Stimulated activated CD4-positive, alpha-beta T cell treated with anti-CD3 and anti-CD28 coated beads, Interleukin-12 subunit alpha, Interleukin-12 subunit beta, amount 100 ng/mL, for 24 hours (primary cell): ENCODE results near the gene PRKAR1A.
"Not testable (repeated sequence)": the region's sequence is repeated elsewhere in the genome, so short reads cannot be mapped to it uniquely, and the experiment has no call there.

Source experiments
- DNase-seq, 2 experiments: peaks; one replicate each; pipeline ENCODE4 v3.0.0-alpha.2; 2020; ENCODE audit warnings: low read depth in 2 of 2

PRKAR1A gene

GRCh38 chr17:68511671-68512246 is 471 bp upstream of the PRKAR1A start:
- DNase-seq: peak; percentile 39 to 57

GRCh38 chr17:68512960-68513474 is 787 bp downstream of the PRKAR1A start:
- DNase-seq: no peak

- DNase-seq: no peak
Observed at GRCh38 chr17:68513932-68514331, 1.7 kb downstream of the PRKAR1A start.

GRCh38 chr17:68514831-68515635 is 2.8 kb downstream of the PRKAR1A start:
- no peak for DNase-seq

- DNase-seq: no peak
Observed at GRCh38 chr17:68516732-68517131, 4.5 kb downstream of the PRKAR1A start.

GRCh38 chr17:68517605-68518004 is 5.4 kb downstream of the PRKAR1A start:
- not testable (repeated sequence) for DNase-seq

- no peak for DNase-seq
Observed at GRCh38 chr17:68518063-68518815, 6.0 kb downstream of the PRKAR1A start.

GRCh38 chr17:68519051-68519450 is 6.8 kb downstream of the PRKAR1A start:
- DNase-seq: not testable (repeated sequence)

- DNase-seq: no peak
Observed at GRCh38 chr17:68519911-68520310, 7.7 kb downstream of the PRKAR1A start.

GRCh38 chr17:68522266-68522665 is 10.0 kb downstream of the PRKAR1A start:
- no peak for DNase-seq

GRCh38 chr17:68526548-68526947 is 14.3 kb downstream of the PRKAR1A start:
- no peak for DNase-seq

- DNase-seq: no peak
Observed at GRCh38 chr17:68527314-68527713, 15.1 kb downstream of the PRKAR1A start.

GRCh38 chr17:68531252-68531651 is 19.0 kb downstream of the PRKAR1A start:
- DNase-seq: no peak

GRCh38 chr17:68532826-68533225 is 20.6 kb downstream of the PRKAR1A start:
- no peak for DNase-seq

- DNase-seq: no peak
Observed at GRCh38 chr17:68533887-68534694, 21.9 kb downstream of the PRKAR1A start.

GRCh38 chr17:68534695-68535088 is 22.5 kb downstream of the PRKAR1A start:
- DNase-seq: no peak

GRCh38 chr17:68535922-68536321 is 23.7 kb downstream of the PRKAR1A start:
- no peak for DNase-seq

GRCh38 chr17:68539548-68540467 is 27.6 kb downstream of the PRKAR1A start:
- no peak for DNase-seq

- no peak for DNase-seq
Observed at GRCh38 chr17:68540981-68541380, 28.8 kb downstream of the PRKAR1A start.

GRCh38 chr17:68541816-68542215 is 29.6 kb downstream of the PRKAR1A start:
- no peak for DNase-seq
